ENCODE data around the gene MT1A.

- TF ChIP-seq, protein P1, sequence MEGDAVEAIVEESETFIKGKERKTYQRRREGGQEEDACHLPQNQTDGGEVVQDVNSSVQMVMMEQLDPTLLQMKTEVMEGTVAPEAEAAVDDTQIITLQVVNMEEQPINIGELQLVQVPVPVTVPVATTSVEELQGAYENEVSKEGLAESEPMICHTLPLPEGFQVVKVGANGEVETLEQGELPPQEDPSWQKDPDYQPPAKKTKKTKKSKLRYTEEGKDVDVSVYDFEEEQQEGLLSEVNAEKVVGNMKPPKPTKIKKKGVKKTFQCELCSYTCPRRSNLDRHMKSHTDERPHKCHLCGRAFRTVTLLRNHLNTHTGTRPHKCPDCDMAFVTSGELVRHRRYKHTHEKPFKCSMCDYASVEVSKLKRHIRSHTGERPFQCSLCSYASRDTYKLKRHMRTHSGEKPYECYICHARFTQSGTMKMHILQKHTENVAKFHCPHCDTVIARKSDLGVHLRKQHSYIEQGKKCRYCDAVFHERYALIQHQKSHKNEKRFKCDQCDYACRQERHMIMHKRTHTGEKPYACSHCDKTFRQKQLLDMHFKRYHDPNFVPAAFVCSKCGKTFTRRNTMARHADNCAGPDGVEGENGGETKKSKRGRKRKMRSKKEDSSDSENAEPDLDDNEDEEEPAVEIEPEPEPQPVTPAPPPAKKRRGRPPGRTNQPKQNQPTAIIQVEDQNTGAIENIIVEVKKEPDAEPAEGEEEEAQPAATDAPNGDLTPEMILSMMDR (IDR thresholded peaks at IDR 0.05; ENCODE audit: insufficient read depth, low read length) = no peak
- TF ChIP-seq, protein P2, sequence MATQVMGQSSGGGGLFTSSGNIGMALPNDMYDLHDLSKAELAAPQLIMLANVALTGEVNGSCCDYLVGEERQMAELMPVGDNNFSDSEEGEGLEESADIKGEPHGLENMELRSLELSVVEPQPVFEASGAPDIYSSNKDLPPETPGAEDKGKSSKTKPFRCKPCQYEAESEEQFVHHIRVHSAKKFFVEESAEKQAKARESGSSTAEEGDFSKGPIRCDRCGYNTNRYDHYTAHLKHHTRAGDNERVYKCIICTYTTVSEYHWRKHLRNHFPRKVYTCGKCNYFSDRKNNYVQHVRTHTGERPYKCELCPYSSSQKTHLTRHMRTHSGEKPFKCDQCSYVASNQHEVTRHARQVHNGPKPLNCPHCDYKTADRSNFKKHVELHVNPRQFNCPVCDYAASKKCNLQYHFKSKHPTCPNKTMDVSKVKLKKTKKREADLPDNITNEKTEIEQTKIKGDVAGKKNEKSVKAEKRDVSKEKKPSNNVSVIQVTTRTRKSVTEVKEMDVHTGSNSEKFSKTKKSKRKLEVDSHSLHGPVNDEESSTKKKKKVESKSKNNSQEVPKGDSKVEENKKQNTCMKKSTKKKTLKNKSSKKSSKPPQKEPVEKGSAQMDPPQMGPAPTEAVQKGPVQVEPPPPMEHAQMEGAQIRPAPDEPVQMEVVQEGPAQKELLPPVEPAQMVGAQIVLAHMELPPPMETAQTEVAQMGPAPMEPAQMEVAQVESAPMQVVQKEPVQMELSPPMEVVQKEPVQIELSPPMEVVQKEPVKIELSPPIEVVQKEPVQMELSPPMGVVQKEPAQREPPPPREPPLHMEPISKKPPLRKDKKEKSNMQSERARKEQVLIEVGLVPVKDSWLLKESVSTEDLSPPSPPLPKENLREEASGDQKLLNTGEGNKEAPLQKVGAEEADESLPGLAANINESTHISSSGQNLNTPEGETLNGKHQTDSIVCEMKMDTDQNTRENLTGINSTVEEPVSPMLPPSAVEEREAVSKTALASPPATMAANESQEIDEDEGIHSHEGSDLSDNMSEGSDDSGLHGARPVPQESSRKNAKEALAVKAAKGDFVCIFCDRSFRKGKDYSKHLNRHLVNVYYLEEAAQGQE (IDR thresholded peaks at IDR 0.05; ENCODE audit: insufficient replicate concordance, low read depth) = no peak
- TF ChIP-seq POLR2AphosphoS5 (IDR thresholded peaks at IDR 0.05; ENCODE audit: low read depth) (no peak), GABPA (IDR thresholded peaks at IDR 0.05; ENCODE audit: low read depth) (no peak)
Measured at GRCh38 chr16:56633535-56633934, 4.9 kb upstream of the MT1A start.
